Uterus (tissue), 4 donors: ENCODE measurements around the gene BMPR1A. TPM values are rescaled to one million over a fixed set of nuclear protein-coding genes. Genes with fewer than 3 reads are reported as not detected.

Experiments
- DNase-seq, 2 donors: peaks; one replicate each; pipeline ENCODE4 v3.0.0-alpha.2; 2019 to 2020
- H3K27ac ChIP-seq, 2 donors: fragments of 200-600 bp; sonication (generic); 1 replicate in 1 of 2; 2 replicates in 1 of 2; pipeline ENCODE4 v1.5.1; 2016 to 2018
- H3K27me3 ChIP-seq, 2 donors: fragments of 200-600 bp; sonication (generic); one replicate each; pipeline ENCODE4 v1.5.1; 2018 to 2019; ENCODE audit warnings: control low read depth in 1 of 2
- H3K36me3 ChIP-seq, 2 donors: fragments of 200-600 bp; sonication (generic); one replicate each; pipeline ENCODE4 v1.5.1; 2019; ENCODE audit warnings: control low read depth in 1 of 2
- H3K4me1 ChIP-seq, 2 donors: fragments of 200-600 bp; sonication (generic); one replicate each; pipeline ENCODE4 v1.5.1; 2018 to 2019; ENCODE audit warnings: control low read depth in 1 of 2
- H3K4me3 ChIP-seq, 2 donors: fragments of 200-600 bp; sonication (generic); 1 replicate in 1 of 2; 2 replicates in 1 of 2; pipeline ENCODE4 v1.5.1; 2018 to 2019; ENCODE audit warnings: mild to moderate bottlenecking in 1 of 2
- H3K9me3 ChIP-seq, 2 donors: fragments of 200-600 bp; sonication (generic); one replicate each; pipeline ENCODE4 v1.5.1; 2019; ENCODE audit warnings: control low read depth in 1 of 2
- CTCF ChIP-seq, 4 experiments: fragments of 200-600 bp in 2 of 4; fragments of 450-650 bp in 2 of 4; sonication (generic) in 2 of 4; IDR thresholded peaks; one replicate each; pipeline ENCODE4 v1.5.1; 2016 to 2019; ENCODE audit warnings: antibody characterized with exemption in 4 of 4, mild to moderate bottlenecking in 2 of 4, moderate library complexity in 1 of 4
- POLR2A ChIP-seq, 2 donors: fragments of 450-650 bp; IDR thresholded peaks; one replicate each; pipeline ENCODE4 v1.6.1; 2016; ENCODE audit warnings: antibody characterized with exemption in 2 of 2, mild to moderate bottlenecking in 1 of 2, moderate library complexity in 1 of 2
- intact Hi-C: fragments of 100-400 bp; cut with DNase I; formaldehyde crosslinking; loops from one replicate; pipeline ENCODE4 v1.15.1; 2023; ENCODE audit warnings: low total_unique reads
- total RNA-seq, 4 donors: library from RNA; depleted of rRNA in 3 of 4; stranded (reverse); fragments of >200 nt in 3 of 4; gene quantifications; one replicate each; pipeline versions ENCODE4 v1.1.0 to v1.2.4, GENCODE V29; 2014 to 2023
- donor health status: DM: yes; HTN: yes; CAD: no.

BMPR1A gene
- total RNA-seq, 4 donors from 2014 or later = 27.4 to 175 (median 69.2) TPM

- peaks cover 0 to 29% of the 10 kb centered on the region in 2 donors for H3K4me1 ChIP-seq
- intact Hi-C loops = loop anchor here (10.0 kb wide), 1 partner anchor 126 kb away; the partner anchor contains the start of genes GLUD1 and SHLD2
- TF ChIP-seq CTCF (IDR thresholded peaks at IDR 0.05) (no peak), POLR2A (IDR thresholded peaks at IDR 0.05) (no peak)
Measured at GRCh38 chr10:86968994-86969355, 212.6 kb downstream of the BMPR1A start.

GRCh38 chr10:86969421-86970041 is 213.1 kb downstream of the BMPR1A start:
- intact Hi-C loops = loop anchor here (10.0 kb wide), 1 partner anchor 125 kb away; the partner anchor contains the start of genes GLUD1 and SHLD2
- Histone ChIP-seq H3K27ac (peak overlapping the region; percentile 98 to 99), H3K27me3 (no peaks in the 10 kb centered on the region), H3K9me3 (no peaks in the 10 kb centered on the region), H3K4me3 (peak overlapping the region; percentile 55 to 79), H3K36me3 (no peaks in the 10 kb centered on the region), H3K4me1 (peaks cover 0 to 29% of the 10 kb centered on the region in 2 donors)
- DNase-seq = peak; percentile 59 to 65
- TF ChIP-seq CTCF (IDR thresholded peaks at IDR 0.05) = no peak
- no peak for TF ChIP-seq POLR2A (IDR thresholded peaks at IDR 0.05)

More at GRCh38 chr10:86968994-86969355, 212.6 kb downstream of the BMPR1A start:
- peak overlapping the region; percentile 98 to 99 for H3K27ac ChIP-seq
- peak in 1 of 2 donors; percentile 42 for DNase-seq
- H3K36me3 ChIP-seq = no peaks in the 10 kb centered on the region
- no peaks in the 10 kb centered on the region for H3K9me3 ChIP-seq
- H3K4me3 ChIP-seq = peak overlapping the region; percentile 55 to 79
- no peaks in the 10 kb centered on the region for H3K27me3 ChIP-seq

GRCh38 chr10:86970162-86970981 is 214.0 kb downstream of the BMPR1A start:
- Histone ChIP-seq H3K36me3 (no peaks in the 10 kb centered on the region), H3K9me3 (no peaks in the 10 kb centered on the region), H3K27ac (peak overlapping the region; percentile 98 to 99), H3K4me1 (peaks cover 0 to 29% of the 10 kb centered on the region in 2 donors), H3K4me3 (peak overlapping the region; percentile 55 to 79), H3K27me3 (no peaks in the 10 kb centered on the region)
- DNase-seq = peak; percentile 91 to 92
- intact Hi-C loops = no loop called here
- TF ChIP-seq CTCF (IDR thresholded peaks at IDR 0.05) (no peak), POLR2A (IDR thresholded peaks at IDR 0.05) (peak; percentile 73 to 89)

- intact Hi-C loops = no loop called here
- Histone ChIP-seq H3K27me3 (no peaks in the 10 kb centered on the region), H3K27ac (peak overlapping the region; percentile 98 to 99), H3K4me3 (peak overlapping the region; percentile 55 to 79), H3K4me1 (peaks cover 0 to 26% of the 10 kb centered on the region in 2 donors), H3K9me3 (no peaks in the 10 kb centered on the region), H3K36me3 (no peaks in the 10 kb centered on the region)
- peak in 1 of 4 experiments; percentile 4 for TF ChIP-seq CTCF (IDR thresholded peaks at IDR 0.05)
- peak; percentile 90 to 99 for TF ChIP-seq POLR2A (IDR thresholded peaks at IDR 0.05)
- DNase-seq = no peak
Measured at GRCh38 chr10:86970982-86971231, 214.5 kb downstream of the BMPR1A start.
